NCI-H446 (cell line): ENCODE measurements around the gene C12orf76.
A peak's percentile ranks its signal among the peaks of the same experiment; 100 is the strongest.
"Not testable (repeated sequence)": the region's sequence is repeated elsewhere in the genome, so short reads cannot be mapped to it uniquely, and the experiment has no call there.

Experiments
- DNase-seq, 2 experiments: peaks; one replicate each; lab custom pipeline; 2025; lab: John Stamatoyannopoulos, UW

The C12orf76 gene

GRCh38 chr12:110065540-110065939, 17.2 kb upstream of the C12orf76 start:
- DNase-seq, result no peak

- DNase-seq, result no peak
These were observed 13.9 kb upstream of the C12orf76 start for GRCh38 chr12:110062241-110062640.

GRCh38 chr12:110059651-110060000, 11.3 kb upstream of the C12orf76 start:
- no peak for DNase-seq

- peak; percentile 39 to 77 for DNase-seq
These were observed 10.7 kb upstream of the C12orf76 start for GRCh38 chr12:110058875-110059615.

GRCh38 chr12:110056643-110057042, 8.3 kb upstream of the C12orf76 start:
- not testable (repeated sequence) for DNase-seq

GRCh38 chr12:110055375-110056352, 7.3 kb upstream of the C12orf76 start:
- not testable (repeated sequence) for DNase-seq

- DNase-seq, result no peak
These were observed 2.6 kb upstream of the C12orf76 start for GRCh38 chr12:110050927-110051326.

GRCh38 chr12:110049666-110050065, 1.3 kb upstream of the C12orf76 start:
- DNase-seq, result not testable (repeated sequence)

- DNase-seq, result not testable (repeated sequence)
These were observed 712 bp upstream of the C12orf76 start for GRCh38 chr12:110049034-110049433.

GRCh38 chr12:110047297-110047940, 903 bp downstream of the C12orf76 start:
- no peak for DNase-seq

- no peak for DNase-seq
These were observed 1.7 kb downstream of the C12orf76 start for GRCh38 chr12:110046451-110047187.

GRCh38 chr12:110042264-110042663, 6.1 kb downstream of the C12orf76 start:
- DNase-seq, result no peak

- no peak for DNase-seq
These were observed 9.1 kb downstream of the C12orf76 start for GRCh38 chr12:110039085-110039807.

GRCh38 chr12:110038741-110039084, 9.6 kb downstream of the C12orf76 start:
- no peak for DNase-seq

- DNase-seq, result no peak
These were observed 11.0 kb downstream of the C12orf76 start for GRCh38 chr12:110037315-110037714.

- DNase-seq, result no peak
These were observed 12.7 kb downstream of the C12orf76 start for GRCh38 chr12:110035534-110036104.

GRCh38 chr12:110033888-110034287, 14.4 kb downstream of the C12orf76 start:
- no peak for DNase-seq

- DNase-seq, result no peak
These were observed 19.0 kb downstream of the C12orf76 start for GRCh38 chr12:110029290-110029815.

- DNase-seq, result no peak
These were observed 20.0 kb downstream of the C12orf76 start for GRCh38 chr12:110028323-110028722.

GRCh38 chr12:110024051-110024450, 24.3 kb downstream of the C12orf76 start:
- no peak for DNase-seq
